Neural cell (in vitro differentiated cells): ENCODE measurements around the gene ETV6. TPM values are rescaled to one million over a fixed set of nuclear protein-coding genes. Genes with fewer than 3 reads are reported as not detected.

Experiments used
- H2AFZ ChIP-seq: fragments of 200-600, 300-800 bp; sonication (generic), shearing (Covaris generic); 2 replicates; pipeline ENCODE4 v1.6.0; 2014; ENCODE audit warnings: low read depth, mild to moderate bottlenecking, antibody characterized with exemption, low read length, moderate library complexity
- H3F3A ChIP-seq: fragments of 200-600 bp; shearing (Covaris generic); 2 replicates; pipeline ENCODE4 v1.6.1; 2016; ENCODE audit warnings: mild to moderate bottlenecking, moderate library complexity, mixed read lengths, antibody characterized with exemption, low read length; ENCODE audit not compliant: insufficient read depth, poor library complexity, severe bottlenecking
- H3K27ac ChIP-seq: fragments of 200-600, 300-800 bp; sonication (generic), shearing (Covaris generic); 2 replicates; pipeline ENCODE4 v1.5.1; 2014; ENCODE audit warnings: mild to moderate bottlenecking, low read length, moderate library complexity
- H3K27me3 ChIP-seq: fragments of 300-800, 200-600 bp; sonication (generic), shearing (Covaris generic); 2 replicates; pipeline ENCODE4 v1.6.0; 2014; ENCODE audit warnings: mild to moderate bottlenecking, low read depth, low read length, moderate library complexity; ENCODE audit not compliant: insufficient read depth
- H3K36me3 ChIP-seq: fragments of 300-800, 200-600 bp; sonication (generic), shearing (Covaris generic); 2 replicates; pipeline ENCODE4 v1.5.1; 2014; ENCODE audit warnings: mild to moderate bottlenecking, antibody characterized with exemption, low read length, moderate library complexity; ENCODE audit not compliant: insufficient read depth
- H3K4me2 ChIP-seq: fragments of 300-800, 200-600 bp; sonication (generic), shearing (Covaris generic); 2 replicates; pipeline ENCODE4 v1.6.0; 2014; ENCODE audit warnings: mild to moderate bottlenecking, low read length
- H3K4me3 ChIP-seq: fragments of 300-800, 200-600 bp; sonication (generic), shearing (Covaris generic); 2 replicates; pipeline ENCODE4 v1.5.1; 2014; ENCODE audit warnings: mild to moderate bottlenecking, low read length, moderate library complexity
- H3K79me2 ChIP-seq: fragments of 200-600 bp; shearing (Covaris generic); replicated peaks from 2 replicates; pipeline ENCODE4 v1.6.0; 2014; ENCODE audit warnings: mild to moderate bottlenecking, low read length, moderate library complexity; ENCODE audit not compliant: insufficient read depth
- H3K9ac ChIP-seq: fragments of 300-800, 200-600 bp; sonication (generic), shearing (Covaris generic); 2 replicates; pipeline ENCODE4 v1.6.1; 2016; ENCODE audit warnings: mild to moderate bottlenecking, low read length, mixed read lengths
- H3K9me2 ChIP-seq: fragments of 200-600 bp; shearing (Covaris generic); 2 replicates; pipeline ENCODE4 v1.6.1; 2016; ENCODE audit warnings: mild to moderate bottlenecking, low read length, mixed read lengths; ENCODE audit not compliant: insufficient read depth
- H3K9me3 ChIP-seq: fragments of 200-600, 300-800 bp; sonication (generic), shearing (Covaris generic); 2 replicates; pipeline ENCODE4 v1.6.1; 2016; ENCODE audit warnings: mild to moderate bottlenecking, mixed run types, low read length, moderate library complexity, mixed read lengths
- H4K20me1 ChIP-seq: fragments of 200-600 bp; shearing (Covaris generic); 2 replicates; pipeline ENCODE4 v1.6.1; 2016; ENCODE audit warnings: mild to moderate bottlenecking, mixed run types; ENCODE audit not compliant: insufficient read depth
- CTCF ChIP-seq: fragments of 450-650 bp; IDR thresholded peaks from 2 replicates; pipeline ENCODE4 v1.5.1; 2014; ENCODE audit warnings: antibody characterized with exemption, mild to moderate bottlenecking, moderate library complexity; ENCODE audit not compliant: poor library complexity, severe bottlenecking
- EP300 ChIP-seq: fragments of 450-650 bp; conservative IDR thresholded peaks from 2 replicates; pipeline ENCODE4 v1.6.1; 2014; ENCODE audit warnings: antibody characterized with exemption, mild to moderate bottlenecking, moderate library complexity; ENCODE audit not compliant: poor library complexity, severe bottlenecking
- EZH2 ChIP-seq: fragments of 200-600, 300-800 bp; shearing (Covaris generic), sonication (generic); IDR thresholded peaks from 2 replicates; pipeline ENCODE4 v1.6.1; 2014; ENCODE audit warnings: antibody characterized with exemption, low read length, borderline replicate concordance, mild to moderate bottlenecking; ENCODE audit not compliant: insufficient read depth, poor library complexity, severe bottlenecking
- MXI1 ChIP-seq: fragments of 450-650 bp; conservative IDR thresholded peaks from 2 replicates; pipeline ENCODE4 v1.6.1; 2014; ENCODE audit warnings: antibody characterized with exemption, mild to moderate bottlenecking; ENCODE audit not compliant: poor library complexity, severe bottlenecking
- POLR2AphosphoS5 ChIP-seq: IDR thresholded peaks from 2 replicates; pipeline ENCODE4 v1.6.1; 2012
- RAD21 ChIP-seq: fragments of 450-650 bp; conservative IDR thresholded peaks from 2 replicates; pipeline ENCODE4 v1.6.1; 2014; ENCODE audit warnings: antibody characterized with exemption, mild to moderate bottlenecking, moderate library complexity
- SMC3 ChIP-seq: fragments of 450-650 bp; conservative IDR thresholded peaks from 2 replicates; pipeline ENCODE4 v1.6.1; 2014; ENCODE audit warnings: antibody characterized with exemption, mild to moderate bottlenecking, moderate library complexity; ENCODE audit not compliant: poor library complexity
- TAF1 ChIP-seq: IDR thresholded peaks from 2 replicates; pipeline ENCODE4 v1.6.1; 2012; ENCODE audit warnings: low read depth
- polyA plus RNA-seq: library from polyadenylated mRNA; depleted of rRNA; stranded (reverse); fragments of >200 nt; gene quantifications from 2 replicates; pipeline ENCODE4 v1.2.3, GENCODE V29; 2014
- TF ChIP-seq, protein P1 (sequence below): IDR thresholded peaks from 2 replicates; pipeline ENCODE4 v1.6.1; 2012; ENCODE audit warnings: borderline replicate concordance

ETV6 gene
- polyA plus RNA-seq, 1 donor from 2014 or later = 1.6 TPM

DNA sequence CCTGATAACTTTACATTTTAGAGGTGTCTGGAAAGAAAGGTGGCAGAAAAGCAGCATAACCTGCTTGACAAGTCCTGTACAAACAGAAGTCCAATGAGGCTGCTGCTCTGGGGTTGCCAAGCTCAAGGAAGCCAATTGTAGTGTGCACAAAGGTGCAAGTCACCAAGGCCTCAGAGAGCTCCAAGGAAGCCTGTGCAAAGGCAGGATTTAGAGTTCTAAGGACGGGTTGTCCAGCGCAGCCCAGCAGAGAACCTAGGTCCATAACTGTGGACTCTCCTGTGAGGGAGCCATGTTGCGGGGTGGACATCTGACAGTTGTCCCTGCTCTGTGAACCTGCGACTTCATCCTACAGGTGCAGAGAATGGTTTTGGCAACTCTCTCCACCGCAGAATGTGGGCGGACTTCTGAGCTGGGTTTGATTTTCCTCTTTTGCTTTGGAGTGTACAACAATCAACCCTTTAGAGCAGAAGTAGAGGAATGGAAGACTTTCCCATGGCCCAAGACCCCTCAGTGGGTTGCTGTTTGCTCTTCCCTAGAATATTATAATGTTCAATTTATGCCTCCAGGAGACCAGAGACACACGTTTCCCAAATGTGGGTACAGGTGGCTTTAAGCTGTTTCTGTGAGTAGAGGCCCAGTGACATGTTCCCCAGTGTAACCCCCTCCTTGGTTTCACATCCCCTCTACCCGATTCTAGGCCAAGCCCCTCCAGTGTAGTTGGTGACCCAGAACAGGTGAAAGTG, 81.0 kb downstream of the ETV6 start:
- no peaks in the 10 kb centered on the region for H3K27me3 ChIP-seq
- no peaks in the 10 kb centered on the region for H3K9me3 ChIP-seq
- no peaks in the 10 kb centered on the region for H4K20me1 ChIP-seq
- no peak overlapping the region for H3K4me2 ChIP-seq
- no peak overlapping the region for H2AFZ ChIP-seq
- no peaks in the 10 kb centered on the region for H3K79me2 ChIP-seq
- H3K36me3 ChIP-seq = no peaks in the 10 kb centered on the region
- H3K4me3 ChIP-seq = no peak overlapping the region
- no peak overlapping the region for H3K9ac ChIP-seq
- no peaks in the 10 kb centered on the region for H3F3A ChIP-seq
- TF ChIP-seq TAF1 (no peak), SMC3 (no peak), EP300 (no peak), MXI1 (no peak), POLR2AphosphoS5 (no peak), EZH2 (no peak), RAD21 (no peak), CTCF (no peak)
- no peaks in the 10 kb centered on the region for H3K9me2 ChIP-seq
- H3K27ac ChIP-seq = no peak overlapping the region

DNA sequence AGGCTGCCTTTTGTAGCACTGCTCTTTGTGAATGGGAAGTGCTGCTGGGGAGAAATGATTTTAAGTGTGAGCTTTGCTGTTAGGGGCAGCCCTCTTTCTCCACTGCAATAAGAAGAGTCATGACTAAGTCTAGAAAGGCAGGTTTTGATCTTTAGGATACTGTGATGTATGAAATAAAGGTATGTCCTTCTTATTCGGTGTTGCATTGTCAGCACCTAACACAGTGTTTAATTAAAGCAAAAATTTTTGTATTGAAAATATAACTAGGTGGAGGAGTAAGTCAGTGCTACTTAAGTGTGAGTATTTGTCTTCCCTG, 81.5 kb downstream of the ETV6 start:
- Histone ChIP-seq H3K9me3 (no peaks in the 10 kb centered on the region), H3K27me3 (no peaks in the 10 kb centered on the region), H3K36me3 (no peaks in the 10 kb centered on the region), H3K27ac (no peak overlapping the region), H3K4me2 (no peak overlapping the region), H3K9ac (no peak overlapping the region), H3K9me2 (no peaks in the 10 kb centered on the region), H4K20me1 (no peaks in the 10 kb centered on the region), H3K4me3 (no peak overlapping the region), H3K79me2 (no peaks in the 10 kb centered on the region), H3F3A (no peaks in the 10 kb centered on the region), H2AFZ (no peak overlapping the region)
- TF ChIP-seq EP300 (no peak), POLR2AphosphoS5 (no peak), TAF1 (no peak), CTCF (no peak)
- TF ChIP-seq, protein P1, sequence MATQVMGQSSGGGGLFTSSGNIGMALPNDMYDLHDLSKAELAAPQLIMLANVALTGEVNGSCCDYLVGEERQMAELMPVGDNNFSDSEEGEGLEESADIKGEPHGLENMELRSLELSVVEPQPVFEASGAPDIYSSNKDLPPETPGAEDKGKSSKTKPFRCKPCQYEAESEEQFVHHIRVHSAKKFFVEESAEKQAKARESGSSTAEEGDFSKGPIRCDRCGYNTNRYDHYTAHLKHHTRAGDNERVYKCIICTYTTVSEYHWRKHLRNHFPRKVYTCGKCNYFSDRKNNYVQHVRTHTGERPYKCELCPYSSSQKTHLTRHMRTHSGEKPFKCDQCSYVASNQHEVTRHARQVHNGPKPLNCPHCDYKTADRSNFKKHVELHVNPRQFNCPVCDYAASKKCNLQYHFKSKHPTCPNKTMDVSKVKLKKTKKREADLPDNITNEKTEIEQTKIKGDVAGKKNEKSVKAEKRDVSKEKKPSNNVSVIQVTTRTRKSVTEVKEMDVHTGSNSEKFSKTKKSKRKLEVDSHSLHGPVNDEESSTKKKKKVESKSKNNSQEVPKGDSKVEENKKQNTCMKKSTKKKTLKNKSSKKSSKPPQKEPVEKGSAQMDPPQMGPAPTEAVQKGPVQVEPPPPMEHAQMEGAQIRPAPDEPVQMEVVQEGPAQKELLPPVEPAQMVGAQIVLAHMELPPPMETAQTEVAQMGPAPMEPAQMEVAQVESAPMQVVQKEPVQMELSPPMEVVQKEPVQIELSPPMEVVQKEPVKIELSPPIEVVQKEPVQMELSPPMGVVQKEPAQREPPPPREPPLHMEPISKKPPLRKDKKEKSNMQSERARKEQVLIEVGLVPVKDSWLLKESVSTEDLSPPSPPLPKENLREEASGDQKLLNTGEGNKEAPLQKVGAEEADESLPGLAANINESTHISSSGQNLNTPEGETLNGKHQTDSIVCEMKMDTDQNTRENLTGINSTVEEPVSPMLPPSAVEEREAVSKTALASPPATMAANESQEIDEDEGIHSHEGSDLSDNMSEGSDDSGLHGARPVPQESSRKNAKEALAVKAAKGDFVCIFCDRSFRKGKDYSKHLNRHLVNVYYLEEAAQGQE = no peak
